HCT116 (cell line): Measurements from ENCODE around the gene PGM2. TPM values are rescaled to one million over a fixed set of nuclear protein-coding genes. Genes with fewer than 3 reads are reported as not detected.

Experiments
- ATAC-seq: fragments of 200-7000 bp; cut with Tn5 transposase; 2 replicates; pipeline ENCODE4 v1.9.1; 2020; ENCODE audit warnings: mild to moderate bottlenecking, moderate library complexity
- BruUV-seq: library from RNA; stranded (reverse); fragments of 400-500 nt; replicated peaks from 2 replicates; lab custom pipeline; 2021; lab: Mats Ljungman, UMichigan
- CTCF ChIA-PET: fragments of 300-600 bp; sonication (Branson Sonifier 250); formaldehyde crosslinking; loops from one replicate; lab custom pipeline; 2021; ENCODE audit warnings: antibody characterized with exemption; lab: Charles Lee
- POLR2A ChIA-PET: fragments of 300-600, 350-600 bp; sonication (Branson Sonifier 250); formaldehyde crosslinking; loops from one replicate; lab custom pipeline; 2021; ENCODE audit warnings: antibody characterized with exemption; lab: Charles Lee
- RAD21 ChIA-PET, 2 experiments: fragments of 300-600 bp; sonication (Branson Sonifier 250); formaldehyde crosslinking; loops; one replicate each; lab custom pipeline; 2023; ENCODE audit warnings: low total read pairs in 2 of 2; ENCODE audit not compliant: uncharacterized antibody in 2 of 2, unreplicated experiment in 2 of 2, low non-redundant PET in 1 of 2; lab: Charles Lee
- DNase-seq: peaks from one replicate; pipeline ENCODE4 v3.0.0-alpha.2; 2010; ENCODE audit warnings: low read depth, low spot score
- H2AFZ ChIP-seq: fragments of 200-600 bp; shearing (Covaris generic), sonication (generic); 2 replicates; pipeline ENCODE4 v1.6.1; 2017; ENCODE audit warnings: low read depth, mixed run types, mixed read lengths, antibody characterized with exemption, low read length; ENCODE audit not compliant: poor library complexity, severe bottlenecking
- H3K27ac ChIP-seq: 2 replicates; pipeline ENCODE4 v1.5.1; 2012; ENCODE audit warnings: low read depth, low read length
- H3K27me3 ChIP-seq: fragments of 200-600 bp; sonication (generic); 2 replicates; pipeline ENCODE4 v1.6.1; 2016; ENCODE audit warnings: mixed run types, low read length, mixed read lengths; ENCODE audit not compliant: insufficient read depth
- H3K36me3 ChIP-seq, 2 experiments: fragments of 200-500 bp in 1 of 2; fragments of 200-600 bp in 1 of 2; sonication (Bioruptor generic) in 1 of 2; sonication (generic) in 1 of 2; 2 replicates each; pipeline versions ENCODE4 v1.5.1 to v1.6.1; 2014 to 2016; ENCODE audit warnings: low read length in 2 of 2, inconsistent platforms in 1 of 2, mixed read lengths in 1 of 2, mixed run types in 1 of 2; ENCODE audit not compliant: insufficient read depth in 2 of 2, control insufficient read depth in 1 of 2
- H3K4me1 ChIP-seq, 2 experiments: fragments of 200-600 bp in 1 of 2; sonication (generic) in 1 of 2; 2 replicates each; pipeline versions ENCODE4 v1.5.1 to v1.6.1; 2012 to 2017; ENCODE audit warnings: low read length in 2 of 2, inconsistent platforms in 1 of 2, mild to moderate bottlenecking in 1 of 2, mixed read lengths in 1 of 2, mixed run types in 1 of 2, moderate library complexity in 1 of 2; ENCODE audit not compliant: insufficient read depth in 2 of 2, control insufficient read depth in 1 of 2
- H3K4me2 ChIP-seq: fragments of 200-600 bp; sonication (generic); 2 replicates; pipeline ENCODE4 v1.6.1; 2017; ENCODE audit warnings: mixed run types, low read length, mixed read lengths
- H3K4me3 ChIP-seq, 2 experiments: fragments of 200-600 bp in 1 of 2; sonication (generic) in 1 of 2; replicated peaks in 1 of 2; 2 replicates each; pipeline ENCODE4 v1.5.1; 2011 to 2016; ENCODE audit warnings: low read length in 2 of 2, control low read depth in 1 of 2, low read depth in 1 of 2, mild to moderate bottlenecking in 1 of 2, mixed read lengths in 1 of 2, mixed run types in 1 of 2
- H3K79me2 ChIP-seq: fragments of 200-600 bp; sonication (generic); 2 replicates; pipeline ENCODE4 v1.6.1; 2017; ENCODE audit warnings: mild to moderate bottlenecking, mixed run types, low read length, moderate library complexity, mixed read lengths; ENCODE audit not compliant: insufficient read depth
- H3K9ac ChIP-seq: fragments of 200-600 bp; sonication (generic); 2 replicates; pipeline ENCODE4 v1.6.1; 2016; ENCODE audit warnings: low read length, mixed read lengths
- H3K9me2 ChIP-seq: fragments of 200-600 bp; sonication (generic), shearing (Covaris generic); 2 replicates; pipeline ENCODE4 v1.6.1; 2017; ENCODE audit warnings: mixed run types, mild to moderate bottlenecking, moderate library complexity; ENCODE audit not compliant: insufficient read depth
- H3K9me3 ChIP-seq, 2 experiments: fragments of 200-500 bp in 1 of 2; fragments of 200-600 bp in 1 of 2; sonication (Bioruptor generic) in 1 of 2; sonication (generic) in 1 of 2; 2 replicates each; pipeline ENCODE4 v1.6.1; 2014 to 2017; ENCODE audit warnings: low read length in 2 of 2, mixed read lengths in 2 of 2, inconsistent platforms in 1 of 2, low read depth in 1 of 2, mild to moderate bottlenecking in 1 of 2, mixed run types in 1 of 2, moderate library complexity in 1 of 2; ENCODE audit not compliant: control insufficient read depth in 1 of 2, insufficient read depth in 1 of 2
- H4K20me1 ChIP-seq: fragments of 200-600 bp; sonication (generic), shearing (Covaris generic); 2 replicates; pipeline ENCODE4 v1.6.1; 2017; ENCODE audit warnings: mixed run types, mild to moderate bottlenecking, moderate library complexity; ENCODE audit not compliant: insufficient read depth
- CEBPB ChIP-seq: IDR thresholded peaks from 2 replicates; pipeline ENCODE4 v1.6.1; 2012; ENCODE audit warnings: low read depth
- EZH2phosphoT487 ChIP-seq: fragments of 200-600 bp; IDR thresholded peaks from 2 replicates; pipeline ENCODE4 v1.6.1; 2018; ENCODE audit warnings: antibody characterized with exemption, borderline replicate concordance
- POLR2AphosphoS5 ChIP-seq: IDR thresholded peaks from 2 replicates; pipeline ENCODE4 v1.6.1; 2011; ENCODE audit warnings: mild to moderate bottlenecking, low read depth, low read length, moderate library complexity
- RAD21 ChIP-seq: IDR thresholded peaks from 2 replicates; pipeline ENCODE4 v1.6.1; 2012; ENCODE audit warnings: low read depth, mild to moderate bottlenecking
- SIN3A ChIP-seq: IDR thresholded peaks from 2 replicates; pipeline ENCODE4 v1.6.1; 2012; ENCODE audit warnings: low read depth
- SRF ChIP-seq: IDR thresholded peaks from 2 replicates; pipeline ENCODE4 v1.6.1; 2012; ENCODE audit warnings: low read depth
- TCF7L2 ChIP-seq: IDR thresholded peaks from 2 replicates; pipeline ENCODE4 v1.7.0; 2011; ENCODE audit warnings: borderline replicate concordance, inconsistent platforms; ENCODE audit not compliant: insufficient read depth, insufficient read length; ENCODE audit errors: extremely low read depth
- YY1 ChIP-seq: IDR thresholded peaks from 2 replicates; pipeline ENCODE4 v1.6.1; 2011; ENCODE audit warnings: low read length, low read depth, moderate library complexity, mild to moderate bottlenecking; ENCODE audit not compliant: insufficient replicate concordance; ENCODE audit errors: extremely low read depth
- intact Hi-C: fragments of 100-400 bp; cut with micrococcal nuclease; formaldehyde crosslinking; loops from 2 replicates; pipeline ENCODE4 v1.10.0; 2022
- total RNA-seq: library from RNA; stranded (reverse); gene quantifications from one replicate; pipeline ENCODE4 v1.2.1, GENCODE V29; 2021; ENCODE audit not compliant: unreplicated experiment
- TF ChIP-seq, protein P1 (sequence below): IDR thresholded peaks from 2 replicates; pipeline ENCODE4 v1.6.1; 2011; ENCODE audit warnings: mild to moderate bottlenecking, low read length, moderate library complexity; ENCODE audit not compliant: insufficient replicate concordance; ENCODE audit errors: extremely low read depth

The PGM2 gene
- total RNA-seq, 1 experiment from 2014 or later = 48.6 TPM

DNA sequence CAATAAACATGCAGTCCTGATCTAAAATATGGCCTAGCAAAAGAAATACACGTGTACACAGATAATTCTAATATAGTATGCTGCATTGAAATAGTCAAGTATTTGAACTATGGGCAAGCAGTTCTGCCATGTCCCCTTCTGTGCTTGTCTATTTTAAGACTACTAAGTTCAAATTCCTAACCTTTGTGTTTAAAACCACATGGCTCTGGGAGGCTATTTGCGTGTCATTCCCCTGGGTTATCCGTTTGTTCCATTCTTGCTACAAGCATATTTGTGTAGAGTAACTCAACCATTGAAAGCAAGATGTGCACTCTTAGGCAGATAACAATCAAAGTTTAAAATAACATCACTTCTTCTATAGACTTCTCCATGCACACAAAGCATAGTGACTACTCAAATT, 39.0 kb downstream of the PGM2 start:
- H3K36me3 ChIP-seq = peaks cover 0 to 8% of the 10 kb centered on the region in 2 experiments; a peak in 3 of 4 replicates
- H3K4me2 ChIP-seq = no peak overlapping the region
- H3K9me2 ChIP-seq = no peaks in the 10 kb centered on the region
- ATAC-seq = no peak
- H3K9ac ChIP-seq = no peak overlapping the region
- no peak overlapping the region for H3K27ac ChIP-seq
- no peaks in the 10 kb centered on the region for H3K9me3 ChIP-seq
- no peaks in the 10 kb centered on the region for H3K27me3 ChIP-seq
- RAD21 ChIA-PET = no interaction called here
- H2AFZ ChIP-seq = no peak overlapping the region
- no peak overlapping the region for H3K4me3 ChIP-seq
- H3K4me1 ChIP-seq = no peaks in the 10 kb centered on the region
- TF ChIP-seq POLR2AphosphoS5 (no peak), RAD21 (no peak), EZH2phosphoT487 (no peak), TCF7L2 (no peak), YY1 (no peak), CEBPB (no peak), SRF (no peak), SIN3A (no peak)
- TF ChIP-seq, protein P1, sequence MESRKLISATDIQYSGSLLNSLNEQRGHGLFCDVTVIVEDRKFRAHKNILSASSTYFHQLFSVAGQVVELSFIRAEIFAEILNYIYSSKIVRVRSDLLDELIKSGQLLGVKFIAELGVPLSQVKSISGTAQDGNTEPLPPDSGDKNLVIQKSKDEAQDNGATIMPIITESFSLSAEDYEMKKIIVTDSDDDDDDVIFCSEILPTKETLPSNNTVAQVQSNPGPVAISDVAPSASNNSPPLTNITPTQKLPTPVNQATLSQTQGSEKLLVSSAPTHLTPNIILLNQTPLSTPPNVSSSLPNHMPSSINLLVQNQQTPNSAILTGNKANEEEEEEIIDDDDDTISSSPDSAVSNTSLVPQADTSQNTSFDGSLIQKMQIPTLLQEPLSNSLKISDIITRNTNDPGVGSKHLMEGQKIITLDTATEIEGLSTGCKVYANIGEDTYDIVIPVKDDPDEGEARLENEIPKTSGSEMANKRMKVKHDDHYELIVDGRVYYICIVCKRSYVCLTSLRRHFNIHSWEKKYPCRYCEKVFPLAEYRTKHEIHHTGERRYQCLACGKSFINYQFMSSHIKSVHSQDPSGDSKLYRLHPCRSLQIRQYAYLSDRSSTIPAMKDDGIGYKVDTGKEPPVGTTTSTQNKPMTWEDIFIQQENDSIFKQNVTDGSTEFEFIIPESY = no peak
- H3K79me2 ChIP-seq = no peaks in the 10 kb centered on the region
- POLR2A ChIA-PET = no interaction called here
- CTCF ChIA-PET = no interaction called here
- BruUV-seq = no TSS peak
- no peaks in the 10 kb centered on the region for H4K20me1 ChIP-seq
- intact Hi-C loops = no loop called here
- no peak for DNase-seq
